ENCODE data around the gene CLMP. TPM values are rescaled to one million over a fixed set of nuclear protein-coding genes. Genes with fewer than 3 reads are reported as not detected.

CLMP gene
- polyA plus RNA-seq, 1 donor (not counting 4 experiments of a cell fraction or from before 2014, with no cell fraction given), result 2.7 TPM

DNA sequence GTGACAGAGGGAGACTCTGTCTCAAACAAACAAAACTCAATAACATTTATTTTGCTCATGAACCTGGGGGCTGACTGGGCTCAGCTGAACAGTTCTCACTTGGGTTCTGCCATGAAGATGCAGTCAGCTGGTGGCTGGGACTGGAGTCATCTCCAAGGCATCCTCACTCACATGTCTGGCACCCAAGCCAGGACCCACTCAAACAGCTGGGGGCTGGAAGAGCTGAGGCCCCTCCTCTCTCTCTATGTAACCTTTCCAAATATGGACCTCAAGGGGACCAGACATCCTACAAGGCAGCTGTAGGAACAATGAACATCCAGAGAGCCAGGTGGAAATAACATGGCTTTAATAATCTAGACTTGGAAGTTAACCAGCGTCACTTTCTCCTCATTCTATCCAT is 149.9 kb downstream of the CLMP start:
- Histone ChIP-seq H3K4me1 (ENCODE audit: control insufficient read depth, extremely low read depth, insufficient read depth, low read length) (no peaks in the 10 kb centered on the region), H3K27ac (ENCODE audit: control insufficient read depth, insufficient read depth, low read length) (no peak overlapping the region), H4K20me1 (ENCODE audit: control insufficient read depth, extremely low read depth, insufficient read depth, low read length) (no peaks in the 10 kb centered on the region), H3K4me3 (ENCODE audit: control insufficient read depth in 2 of 3, extremely low read depth in 1 of 3, insufficient read depth in 2 of 3, low read depth in 1 of 3, low read length in 3 of 3) (no peak overlapping the region), H3K9me3 (ENCODE audit: control insufficient read depth, low read depth, low read length) (no peaks in the 10 kb centered on the region), H3K36me3 (ENCODE audit: control insufficient read depth in 2 of 2, extremely low read depth in 1 of 2, insufficient read depth in 2 of 2, low read length in 2 of 2) (no peaks in the 10 kb centered on the region), H3K27me3 (ENCODE audit: control insufficient read depth, extremely low read depth, insufficient read depth, low read length) (no peaks in the 10 kb centered on the region), H3K4me2 (ENCODE audit: control insufficient read depth, extremely low read depth, insufficient read depth, low read depth, low read length) (no peak overlapping the region), H3K79me2 (ENCODE audit: control insufficient read depth, insufficient read depth, low read length) (no peaks in the 10 kb centered on the region), H3K9ac (ENCODE audit: control insufficient read depth, extremely low read depth, insufficient read depth, low read length) (no peak overlapping the region), H3K9me1 (ENCODE audit: control insufficient read depth, extremely low read depth, insufficient read depth, low read length) (no peaks in the 10 kb centered on the region), H2AFZ (ENCODE audit: control insufficient read depth, low read length) (no peak overlapping the region)
- dilution Hi-C loops (cut with MboI; ENCODE audit: extremely low pct_ligation_motif_present, low sequenced_read_pairs), result no loop called here
- TF ChIP-seq, protein P1, sequence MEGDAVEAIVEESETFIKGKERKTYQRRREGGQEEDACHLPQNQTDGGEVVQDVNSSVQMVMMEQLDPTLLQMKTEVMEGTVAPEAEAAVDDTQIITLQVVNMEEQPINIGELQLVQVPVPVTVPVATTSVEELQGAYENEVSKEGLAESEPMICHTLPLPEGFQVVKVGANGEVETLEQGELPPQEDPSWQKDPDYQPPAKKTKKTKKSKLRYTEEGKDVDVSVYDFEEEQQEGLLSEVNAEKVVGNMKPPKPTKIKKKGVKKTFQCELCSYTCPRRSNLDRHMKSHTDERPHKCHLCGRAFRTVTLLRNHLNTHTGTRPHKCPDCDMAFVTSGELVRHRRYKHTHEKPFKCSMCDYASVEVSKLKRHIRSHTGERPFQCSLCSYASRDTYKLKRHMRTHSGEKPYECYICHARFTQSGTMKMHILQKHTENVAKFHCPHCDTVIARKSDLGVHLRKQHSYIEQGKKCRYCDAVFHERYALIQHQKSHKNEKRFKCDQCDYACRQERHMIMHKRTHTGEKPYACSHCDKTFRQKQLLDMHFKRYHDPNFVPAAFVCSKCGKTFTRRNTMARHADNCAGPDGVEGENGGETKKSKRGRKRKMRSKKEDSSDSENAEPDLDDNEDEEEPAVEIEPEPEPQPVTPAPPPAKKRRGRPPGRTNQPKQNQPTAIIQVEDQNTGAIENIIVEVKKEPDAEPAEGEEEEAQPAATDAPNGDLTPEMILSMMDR (optimal IDR thresholded peaks at IDR 0.05 in 1 of 3, IDR thresholded peaks at IDR 0.05 in 1 of 3, conservative IDR thresholded peaks at IDR 0.05 in 1 of 3; ENCODE audit: extremely low read depth in 1 of 3, insufficient read depth in 2 of 3, low read length in 3 of 3), result no peak
- TF ChIP-seq EZH2 (IDR thresholded peaks at IDR 0.05; ENCODE audit: low read length), result no peak
- DNase-seq (ENCODE audit: low read depth, low spot score) (no peak), FAIRE-seq (no peak)

DNA sequence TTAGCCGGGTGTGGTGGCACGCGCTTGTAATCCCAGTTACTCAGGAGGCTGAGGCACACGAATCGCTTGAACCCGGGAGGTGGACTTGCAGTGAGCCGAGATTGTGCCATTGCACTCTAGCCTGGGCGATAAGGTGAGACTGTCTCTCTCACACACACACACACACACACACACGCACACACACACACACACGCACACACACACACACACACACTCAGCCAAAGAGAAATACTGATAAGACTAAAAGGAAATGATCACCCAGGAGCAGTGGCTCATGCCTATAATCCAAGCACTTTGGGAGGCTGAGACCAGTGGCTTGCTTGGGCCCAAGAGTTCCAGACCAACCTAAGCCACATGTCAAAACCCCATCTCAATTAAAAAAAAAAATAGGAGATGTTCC is 153.9 kb downstream of the CLMP start:
- Histone ChIP-seq H3K9me3 (ENCODE audit: control insufficient read depth, low read depth, low read length) (no peaks in the 10 kb centered on the region), H3K4me2 (ENCODE audit: control insufficient read depth, extremely low read depth, insufficient read depth, low read depth, low read length) (no peak overlapping the region), H3K4me1 (ENCODE audit: control insufficient read depth, extremely low read depth, insufficient read depth, low read length) (no peaks in the 10 kb centered on the region), H3K4me3 (ENCODE audit: control insufficient read depth in 2 of 3, extremely low read depth in 1 of 3, insufficient read depth in 2 of 3, low read depth in 1 of 3, low read length in 3 of 3) (no peak overlapping the region), H3K36me3 (ENCODE audit: control insufficient read depth in 2 of 2, extremely low read depth in 1 of 2, insufficient read depth in 2 of 2, low read length in 2 of 2) (no peaks in the 10 kb centered on the region), H4K20me1 (ENCODE audit: control insufficient read depth, extremely low read depth, insufficient read depth, low read length) (no peaks in the 10 kb centered on the region), H2AFZ (ENCODE audit: control insufficient read depth, low read length) (no peak overlapping the region), H3K27ac (ENCODE audit: control insufficient read depth, insufficient read depth, low read length) (no peak overlapping the region), H3K27me3 (ENCODE audit: control insufficient read depth, extremely low read depth, insufficient read depth, low read length) (no peaks in the 10 kb centered on the region), H3K79me2 (ENCODE audit: control insufficient read depth, insufficient read depth, low read length) (no peaks in the 10 kb centered on the region), H3K9ac (ENCODE audit: control insufficient read depth, extremely low read depth, insufficient read depth, low read length) (no peak overlapping the region), H3K9me1 (ENCODE audit: control insufficient read depth, extremely low read depth, insufficient read depth, low read length) (no peaks in the 10 kb centered on the region)
- no peak for FAIRE-seq
- dilution Hi-C loops (cut with MboI; ENCODE audit: extremely low pct_ligation_motif_present, low sequenced_read_pairs), result no loop called here
- no peak for DNase-seq (ENCODE audit: low read depth, low spot score)
- TF ChIP-seq, protein P1 (optimal IDR thresholded peaks at IDR 0.05 in 1 of 3, IDR thresholded peaks at IDR 0.05 in 1 of 3, conservative IDR thresholded peaks at IDR 0.05 in 1 of 3; ENCODE audit: extremely low read depth in 1 of 3, insufficient read depth in 2 of 3, low read length in 3 of 3), result no peak
- TF ChIP-seq EZH2 (IDR thresholded peaks at IDR 0.05; ENCODE audit: low read length), result no peak

All from keratinocyte (primary cell).